ENCODE measurements around the gene DOCK8. TPM values are rescaled to one million over a fixed set of nuclear protein-coding genes. Genes with fewer than 3 reads are reported as not detected.
A peak's percentile ranks its signal among the peaks of the same experiment; 100 is the strongest.

Gene DOCK8
- polyA plus RNA-seq, 3 donors = 2.4 to 12.4 (median 6.9) TPM

DNA sequence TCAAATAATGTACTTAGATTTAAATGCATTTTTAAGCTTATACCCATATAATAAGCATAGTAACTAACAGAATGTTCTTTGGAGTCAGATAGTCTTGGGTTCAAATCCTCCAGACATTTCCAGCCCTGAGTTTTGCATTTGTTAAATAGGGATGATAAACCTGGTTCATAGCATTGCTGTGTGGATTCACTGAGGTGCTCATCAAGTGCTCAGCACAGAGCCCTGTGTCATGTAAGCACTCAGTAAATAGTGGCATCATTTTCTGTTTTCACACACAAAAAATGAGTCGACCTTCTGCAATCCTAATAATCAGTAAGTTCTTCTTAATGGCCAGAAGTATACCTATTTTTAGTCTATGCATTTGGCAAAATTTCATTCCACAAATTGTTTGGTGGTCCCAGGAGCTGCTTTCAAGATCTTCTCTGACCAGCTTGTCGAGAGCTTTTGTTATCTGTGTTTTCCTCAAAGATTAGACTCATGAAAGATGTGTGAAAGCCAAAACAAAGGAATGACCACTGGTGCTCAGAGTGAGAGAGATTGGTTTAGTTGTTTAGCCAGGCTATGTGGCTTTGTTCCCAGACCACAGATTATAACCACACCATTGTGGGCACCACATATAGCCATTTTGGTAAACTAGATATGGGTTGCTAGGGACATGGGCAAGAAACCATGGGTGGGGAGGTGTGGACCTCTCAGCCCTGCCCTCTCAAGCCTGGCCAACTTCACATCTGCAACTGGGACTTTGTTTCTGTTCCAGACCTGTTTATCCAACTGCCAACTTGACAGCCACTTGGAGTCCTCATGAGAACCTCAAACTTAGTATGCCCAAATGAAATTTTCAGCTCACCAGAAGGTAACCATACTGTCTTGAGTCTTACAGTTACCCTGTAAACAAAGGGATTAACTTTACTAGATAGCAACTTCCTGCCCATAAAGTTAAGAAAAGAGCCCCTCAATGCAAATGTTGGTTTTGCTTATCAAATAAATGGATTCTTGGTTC lies 45.0 kb downstream of the DOCK8 start:
- no peak overlapping the region for H3K27ac ChIP-seq (ENCODE audit: low read depth, low read length)
- 51 to 71% (median 65%) methylated on average over 2 of the region's 2 CpGs for WGBS, 3 donors

DNA sequence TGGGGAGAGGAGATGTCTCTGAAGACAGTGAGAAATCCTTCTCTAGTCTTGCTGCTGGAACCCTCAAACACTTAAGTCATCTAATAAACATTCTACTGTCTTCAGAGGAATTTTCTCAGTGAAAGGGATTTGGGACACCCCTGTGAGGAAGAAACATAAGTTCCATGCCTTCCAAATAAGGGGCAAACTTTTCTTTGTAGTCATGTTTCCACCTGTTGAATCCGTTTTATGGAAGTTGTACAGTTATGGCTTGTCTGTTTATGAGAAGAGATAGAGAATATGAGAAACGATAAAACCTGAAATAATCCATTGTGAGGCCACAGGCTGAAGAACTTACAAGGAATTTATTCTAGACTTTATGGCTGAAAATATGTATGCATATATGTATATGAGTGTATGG lies 49.6 kb downstream of the DOCK8 start:
- WGBS, 3 donors = 35 to 57% (median 43%) methylated on average over 2 of the region's 2 CpGs

DNA sequence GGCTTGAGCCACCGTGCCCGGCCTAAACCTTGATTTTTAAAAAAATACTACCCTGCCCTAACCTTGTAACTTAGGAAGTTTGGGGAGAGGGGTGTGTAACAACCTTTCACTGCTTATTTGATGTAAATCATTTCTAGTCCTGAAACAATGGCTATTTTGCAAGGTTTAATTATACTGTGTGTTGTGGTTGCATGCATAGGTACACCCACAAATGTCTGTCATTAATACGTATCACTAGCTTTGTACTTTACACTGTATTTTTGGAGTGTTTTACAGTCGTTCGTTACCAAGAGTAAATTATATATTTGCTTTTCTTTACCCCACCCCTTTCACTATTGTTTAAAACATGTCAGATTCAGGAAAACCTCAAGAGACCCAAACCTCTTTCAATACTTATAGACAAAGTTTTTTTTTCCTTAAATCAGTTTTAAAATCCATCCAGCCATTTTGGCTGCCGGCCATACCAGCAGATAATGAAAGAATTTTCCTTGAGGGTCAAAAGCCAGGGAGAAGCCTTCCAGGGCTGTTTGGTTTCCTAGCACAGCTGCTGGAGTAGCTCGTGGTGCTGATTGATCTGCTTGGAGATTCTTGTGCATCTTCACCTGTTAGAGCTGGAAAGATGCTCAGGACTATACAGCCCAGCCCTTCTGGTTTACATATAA lies 50.7 kb downstream of the DOCK8 start:
- no peak overlapping the region for H3K27ac ChIP-seq (ENCODE audit: low read depth, low read length)
- 35 to 64% (median 52%) methylated on average over 7 of the region's 7 CpGs for WGBS, 3 donors

More for the DNA sequence above, 49.6 kb downstream of the DOCK8 start:
- H3K27ac ChIP-seq (ENCODE audit: low read depth, low read length) = no peak overlapping the region

DNA sequence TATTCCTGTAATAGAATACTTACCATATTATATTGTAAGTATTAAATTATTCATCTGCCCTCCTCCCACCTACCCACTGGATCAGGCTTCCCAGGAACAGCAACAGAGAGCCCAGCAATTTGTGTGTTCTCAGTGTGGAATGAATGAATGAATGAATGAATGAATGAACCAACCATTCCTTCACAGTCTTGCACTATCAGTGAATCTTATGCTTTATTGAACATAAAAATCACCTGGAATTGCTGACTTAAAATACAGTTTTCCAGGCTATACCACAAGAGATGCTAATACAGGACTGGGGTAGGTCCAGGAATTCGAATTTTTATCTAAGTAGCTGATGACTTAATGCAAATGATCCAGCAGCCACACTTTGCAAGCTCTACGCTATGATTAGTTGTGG lies 51.6 kb downstream of the DOCK8 start:
- 85 to 94% (median 89%) methylated on average over 2 of the region's 2 CpGs for WGBS, 3 donors
- H3K27ac ChIP-seq (ENCODE audit: low read depth, low read length) = no peak overlapping the region

DNA sequence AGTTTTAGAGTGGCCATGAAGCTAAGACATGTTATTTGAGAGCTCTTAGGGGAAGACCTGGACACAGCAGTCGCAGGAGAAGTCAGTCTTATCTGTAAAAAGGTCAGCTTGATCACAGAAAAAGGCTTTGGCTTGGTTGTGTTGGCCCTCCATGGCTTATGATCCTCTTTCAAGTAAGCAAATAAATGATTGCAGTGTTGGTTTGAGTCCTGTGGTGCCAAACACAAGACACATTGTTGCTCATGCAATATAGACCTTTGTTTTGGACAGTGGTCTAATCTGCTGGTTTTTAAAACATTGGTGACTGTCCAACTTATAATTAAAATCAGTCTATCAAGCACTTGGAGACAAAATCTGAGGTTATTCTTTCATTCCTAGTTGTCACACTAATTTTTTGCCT lies 54.0 kb downstream of the DOCK8 start:
- no peak overlapping the region for H3K27ac ChIP-seq (ENCODE audit: low read depth, low read length)
- WGBS, 3 donors = 63 to 81% (median 80%) methylated on average over 1 of the region's 1 CpG

DNA sequence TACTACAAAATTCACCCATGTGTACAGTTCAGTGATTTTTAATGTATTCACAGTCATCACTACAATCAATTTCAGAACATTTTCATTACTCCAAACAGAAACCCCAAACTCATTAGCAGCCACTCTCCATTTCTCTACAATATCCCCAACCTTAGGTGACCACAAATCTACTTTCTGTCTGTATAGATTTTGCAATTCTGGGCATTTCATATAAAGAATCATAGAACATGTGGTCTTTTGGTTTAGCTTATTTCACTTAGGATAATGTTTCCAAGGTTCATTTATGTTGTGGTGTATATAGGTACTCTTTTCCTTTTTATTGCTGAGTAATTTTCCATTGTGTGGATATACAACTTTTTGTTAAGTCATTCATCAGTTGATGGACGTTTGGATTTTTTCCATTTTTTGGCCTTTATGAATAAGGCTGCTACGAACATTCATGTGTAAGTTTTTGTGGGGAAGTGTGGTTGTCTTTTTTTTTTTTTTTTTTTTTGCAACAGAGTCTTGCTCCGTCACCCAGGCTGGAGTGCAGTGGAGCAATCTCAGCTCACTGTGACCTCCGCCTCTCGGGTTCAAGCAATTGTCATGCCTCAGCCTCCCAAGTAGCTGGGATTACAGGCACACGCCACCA lies 54.5 kb downstream of the DOCK8 start:
- no peak overlapping the region for H3K27ac ChIP-seq (ENCODE audit: low read depth, low read length)
- 59 to 79% (median 66%) methylated on average over 6 of the region's 6 CpGs for WGBS, 3 donors

DNA sequence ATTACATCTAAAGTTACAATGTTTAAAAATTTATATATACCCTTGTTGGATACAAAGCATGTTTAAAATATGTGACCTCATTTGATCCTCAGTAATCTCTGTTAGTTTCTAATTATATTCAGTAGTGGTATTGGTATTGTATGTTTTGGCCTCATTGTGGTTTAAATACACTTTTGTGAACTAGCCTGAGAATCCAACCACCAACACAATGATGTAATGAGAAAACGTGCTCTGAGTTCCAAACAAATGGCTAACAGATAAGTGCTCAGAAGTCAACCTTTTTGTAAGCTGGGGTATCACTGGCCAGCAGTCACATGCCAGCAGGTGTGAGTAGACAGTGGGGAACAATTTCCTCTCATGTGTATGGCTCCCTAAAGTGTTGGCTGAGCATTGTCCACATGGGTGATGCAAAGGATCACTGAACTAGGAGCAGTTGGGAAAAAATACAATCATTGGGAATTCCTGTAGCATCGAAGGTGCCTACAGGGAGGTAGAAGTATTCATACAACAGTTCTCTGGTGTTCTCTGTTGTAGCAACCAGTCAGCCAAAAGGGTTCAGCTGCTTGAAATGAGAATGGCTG lies 56.1 kb downstream of the DOCK8 start:
- 63 to 75% (median 70%) methylated on average over 2 of the region's 2 CpGs for WGBS, 3 donors
- no peak overlapping the region for H3K27ac ChIP-seq (ENCODE audit: low read depth, low read length)

DNA sequence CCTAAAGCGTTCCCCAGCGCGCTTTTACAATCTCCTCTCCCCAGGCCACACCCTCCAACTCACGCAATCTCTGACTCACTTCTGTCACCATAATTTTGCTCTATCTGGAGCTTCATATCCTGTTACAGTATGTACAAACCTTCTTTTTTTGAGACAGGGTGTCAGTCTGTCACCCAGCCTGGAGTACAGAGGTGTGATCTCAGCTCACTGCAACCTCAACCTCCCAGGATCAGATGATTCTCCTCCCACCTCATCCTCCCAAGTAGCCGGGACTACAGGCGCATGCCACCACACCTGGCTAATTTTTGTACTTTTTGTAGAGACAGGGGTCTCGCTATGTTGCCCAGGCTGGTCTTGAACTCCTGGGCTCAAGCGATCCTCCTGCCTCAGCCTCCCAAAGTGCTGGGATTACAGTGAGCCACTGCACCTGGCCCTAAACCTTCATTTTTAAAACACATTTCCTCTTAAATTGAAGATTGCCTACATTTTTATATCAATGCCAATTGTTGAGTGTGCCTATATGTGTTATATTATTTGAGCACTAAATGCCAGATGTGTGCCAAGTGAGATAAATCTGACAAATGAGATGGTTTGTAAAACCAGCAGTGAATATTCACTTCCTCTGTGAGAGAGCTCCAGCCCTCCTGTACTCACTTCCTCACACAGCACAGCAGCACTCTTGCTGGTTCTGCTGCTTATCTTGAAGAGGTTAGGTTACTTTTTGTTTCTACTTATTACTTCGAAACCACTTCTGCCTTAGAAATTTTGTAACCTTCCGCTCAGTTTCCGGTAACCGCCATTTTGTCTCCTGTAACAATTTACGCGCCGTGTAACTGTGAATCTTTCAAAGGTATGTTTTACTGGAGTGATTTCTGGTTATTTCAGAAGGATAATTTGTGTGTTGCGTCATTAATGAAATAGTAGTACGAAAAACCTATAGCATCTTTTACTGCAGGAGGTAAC lies 57.9 kb downstream of the DOCK8 start:
- peak overlapping the region; percentile 49 for H3K27ac ChIP-seq (ENCODE audit: low read depth, low read length)
- WGBS, 3 donors = 57 to 80% (median 60%) methylated on average over 17 of the region's 17 CpGs

DNA sequence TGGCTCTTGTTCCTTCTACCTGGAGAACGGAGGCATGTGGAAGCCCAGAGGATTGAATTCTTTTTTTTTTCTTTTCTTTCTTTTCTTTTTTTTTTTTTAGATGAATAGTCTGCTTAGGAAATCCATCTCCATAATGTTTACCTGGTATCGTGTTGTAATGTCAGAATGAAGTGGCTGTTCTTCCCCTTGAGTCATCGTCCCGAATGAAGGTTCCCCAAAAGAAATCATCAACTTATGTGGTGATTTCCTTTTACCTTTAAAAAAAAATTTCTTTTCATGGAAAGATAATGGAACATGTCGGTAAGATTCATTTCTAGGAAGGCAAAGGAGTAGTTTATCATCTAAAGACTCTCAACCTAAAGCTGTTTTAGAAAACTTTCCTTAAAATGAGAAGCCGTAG lies 59.7 kb downstream of the DOCK8 start:
- H3K27ac ChIP-seq (ENCODE audit: low read depth, low read length) = no peak overlapping the region
- 59 to 89% (median 67%) methylated on average over 6 of the region's 6 CpGs for WGBS, 3 donors

DNA sequence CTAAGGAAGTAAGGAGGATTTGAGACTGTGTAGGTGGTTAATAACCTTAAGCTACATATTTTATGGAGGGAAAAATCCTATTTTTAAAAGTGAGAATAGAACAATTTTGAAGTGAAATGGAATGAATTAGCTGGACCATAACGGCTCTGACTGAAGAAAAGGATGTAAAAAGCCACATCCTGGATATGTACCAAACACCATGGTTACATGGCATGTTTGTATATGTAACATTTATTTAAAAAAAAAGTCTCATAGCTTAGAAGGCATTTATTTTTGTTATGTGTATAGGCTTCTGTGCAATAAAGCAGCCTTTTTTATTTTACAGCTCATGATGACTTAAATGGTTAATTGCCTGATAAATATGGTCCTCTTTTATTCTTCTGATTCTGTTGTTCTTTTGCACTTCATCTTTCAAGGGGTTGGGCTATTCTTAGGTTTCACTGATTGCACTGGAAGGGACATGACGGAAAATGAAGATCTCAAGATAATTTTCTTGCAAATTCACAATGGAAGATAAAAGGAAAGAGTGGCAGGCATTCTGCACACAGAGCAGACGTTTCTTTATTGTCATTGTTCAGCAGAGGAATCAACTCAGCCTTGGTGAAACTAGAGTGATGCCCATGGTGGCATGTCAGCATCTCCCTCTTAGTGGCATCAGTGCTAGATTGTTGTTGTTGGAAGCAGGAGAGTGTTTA lies 63.1 kb downstream of the DOCK8 start:
- 48 to 59% (median 51%) methylated on average over 3 of the region's 3 CpGs for WGBS, 3 donors
- no peak overlapping the region for H3K27ac ChIP-seq (ENCODE audit: low read depth, low read length)

DNA sequence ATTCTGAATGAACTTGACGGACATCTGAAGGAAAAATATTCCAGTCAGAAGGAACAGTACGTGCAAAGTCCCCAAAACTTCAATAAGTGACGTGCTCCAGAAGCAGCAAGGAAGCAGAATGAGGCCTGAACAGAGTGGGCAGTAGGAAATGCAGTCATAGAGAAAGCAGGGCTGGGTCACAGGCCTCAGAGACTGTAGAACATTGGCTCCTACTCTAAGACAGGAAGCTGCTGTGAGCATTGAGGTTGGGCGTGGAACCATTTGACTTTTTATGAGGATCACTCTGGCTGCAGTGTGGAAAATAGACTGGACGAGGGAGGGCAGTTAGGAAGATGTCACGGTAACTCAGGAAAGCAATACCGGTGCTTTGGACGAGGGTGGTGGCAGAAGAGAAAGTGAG lies 64.0 kb downstream of the DOCK8 start:
- 64 to 85% (median 65%) methylated on average over 8 of the region's 8 CpGs for WGBS, 3 donors
- no peak overlapping the region for H3K27ac ChIP-seq (ENCODE audit: low read depth, low read length)

DNA sequence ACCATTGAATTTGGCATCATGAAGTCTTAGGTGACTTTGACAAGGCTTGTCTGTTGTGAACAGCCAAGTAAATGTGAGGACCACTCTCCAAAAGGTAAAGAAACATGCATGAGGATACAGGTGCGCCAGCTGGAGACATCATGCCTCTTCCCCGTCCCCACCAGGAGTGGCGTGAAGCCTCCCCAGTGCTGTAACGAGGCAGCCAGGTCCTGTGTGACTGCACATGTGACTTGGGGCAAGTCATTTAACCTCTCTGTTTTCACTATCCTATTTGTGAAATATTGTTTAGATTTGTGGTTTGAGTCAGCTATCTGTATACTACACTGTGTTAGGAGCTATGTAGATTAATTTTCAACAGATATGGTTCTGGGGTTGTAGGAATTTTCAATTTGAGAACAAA lies 65.0 kb downstream of the DOCK8 start:
- 63 to 94% (median 85%) methylated on average over 4 of the region's 4 CpGs for WGBS, 3 donors

DNA sequence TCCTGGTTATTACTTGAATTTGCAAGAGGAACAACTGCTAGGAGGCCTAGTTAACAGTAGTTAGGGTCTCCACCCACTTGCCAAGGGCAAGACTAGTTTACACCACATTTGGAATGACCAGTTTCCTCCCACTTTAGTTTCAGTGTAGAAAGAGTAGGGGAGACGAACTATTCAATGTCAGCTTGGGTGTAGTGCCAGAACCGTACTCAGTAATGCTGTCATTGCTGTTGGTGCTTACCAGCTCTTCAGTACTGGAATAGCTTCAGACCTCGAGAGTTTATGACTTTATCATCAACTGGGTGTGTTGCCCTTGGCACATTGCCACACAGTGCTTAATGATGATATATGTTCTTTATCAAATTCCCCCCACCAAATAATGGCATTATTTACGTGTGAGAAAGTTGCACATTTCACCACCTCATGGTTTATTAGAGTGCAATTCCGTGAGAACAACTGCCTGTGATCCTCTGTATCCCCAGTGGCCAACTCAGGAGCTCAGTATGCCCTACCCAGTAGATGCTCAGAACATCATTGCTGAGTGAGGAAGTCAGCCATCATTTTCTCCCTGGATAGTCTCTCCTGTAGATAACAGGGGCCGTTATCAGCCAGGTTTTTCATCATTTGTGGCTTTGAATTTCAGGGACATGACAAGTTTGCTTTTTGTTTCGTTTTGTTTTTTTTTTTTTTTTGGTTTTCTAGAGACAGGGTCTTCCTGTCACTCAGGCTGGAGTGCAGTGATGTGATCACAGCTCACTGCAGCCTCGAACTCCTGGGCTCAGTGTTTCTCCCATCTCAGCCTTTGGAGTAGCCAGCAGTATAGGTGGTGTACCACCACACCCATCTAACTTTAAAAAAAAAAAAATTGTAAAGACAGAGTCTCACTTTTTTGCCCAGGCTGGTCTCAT lies 67.3 kb downstream of the DOCK8 start:
- H3K27ac ChIP-seq (ENCODE audit: low read depth, low read length) = no peak overlapping the region
- WGBS, 3 donors = 35 to 54% (median 45%) methylated on average over 8 of the region's 8 CpGs

More for the DNA sequence above, 65.0 kb downstream of the DOCK8 start:
- no peak overlapping the region for H3K27ac ChIP-seq (ENCODE audit: low read depth, low read length)

DNA sequence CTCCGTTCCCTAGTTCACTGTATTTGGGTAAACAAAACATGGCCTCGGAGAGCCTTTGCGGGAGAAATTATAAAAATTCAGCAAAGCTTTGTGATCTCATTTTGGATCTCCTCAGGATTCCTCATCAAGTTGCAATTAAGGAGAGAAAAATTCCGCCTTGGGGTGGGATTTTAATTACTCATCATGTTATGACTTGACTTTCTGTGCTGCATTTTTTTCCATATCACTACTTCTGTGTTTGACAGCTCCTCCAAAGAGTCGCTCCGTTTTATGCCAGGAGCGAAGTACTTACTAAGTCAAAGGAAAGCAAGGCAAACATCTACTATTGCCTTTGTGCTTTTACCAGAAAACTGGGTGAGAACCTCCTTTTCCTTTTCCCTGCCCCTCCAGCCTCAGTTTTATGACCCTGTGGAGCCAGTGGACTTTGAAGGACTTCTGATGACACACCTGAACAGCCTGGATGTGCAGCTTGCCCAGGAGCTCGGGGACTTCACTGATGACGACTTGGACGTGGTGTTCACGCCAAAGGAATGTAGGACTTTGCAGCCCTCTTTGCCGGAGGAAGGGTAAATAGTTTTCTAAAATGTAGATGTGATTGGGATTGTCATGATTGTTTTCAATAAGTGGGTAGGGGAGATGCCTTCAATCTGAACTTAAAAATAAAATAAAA lies 71.5 kb downstream of the DOCK8 start:
- WGBS, 3 donors = 90 to 91% (median 90%) methylated on average over 12 of the region's 12 CpGs

DNA sequence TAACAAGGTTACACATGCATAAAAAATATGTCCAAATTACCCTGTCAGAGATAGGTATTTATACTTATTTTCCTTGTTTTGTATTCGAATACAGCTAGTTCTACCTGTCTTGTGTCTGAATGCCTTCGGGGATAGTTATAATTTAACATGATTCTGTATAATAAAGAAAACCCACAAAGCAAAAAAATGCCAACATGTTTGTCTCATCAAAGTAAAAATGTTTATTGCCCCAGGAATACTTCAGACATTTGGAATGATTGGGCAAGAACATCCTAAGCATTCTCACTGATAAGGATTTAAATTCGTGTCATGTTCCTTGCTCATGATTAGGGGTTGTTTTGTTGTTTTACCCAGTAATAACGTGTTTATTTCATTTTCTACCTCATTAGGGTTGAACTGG lies 74.5 kb downstream of the DOCK8 start:
- 59 to 69% (median 63%) methylated on average over 4 of the region's 4 CpGs for WGBS, 3 donors

More for the DNA sequence above, 71.5 kb downstream of the DOCK8 start:
- H3K27ac ChIP-seq (ENCODE audit: low read depth, low read length) = no peak overlapping the region

DNA sequence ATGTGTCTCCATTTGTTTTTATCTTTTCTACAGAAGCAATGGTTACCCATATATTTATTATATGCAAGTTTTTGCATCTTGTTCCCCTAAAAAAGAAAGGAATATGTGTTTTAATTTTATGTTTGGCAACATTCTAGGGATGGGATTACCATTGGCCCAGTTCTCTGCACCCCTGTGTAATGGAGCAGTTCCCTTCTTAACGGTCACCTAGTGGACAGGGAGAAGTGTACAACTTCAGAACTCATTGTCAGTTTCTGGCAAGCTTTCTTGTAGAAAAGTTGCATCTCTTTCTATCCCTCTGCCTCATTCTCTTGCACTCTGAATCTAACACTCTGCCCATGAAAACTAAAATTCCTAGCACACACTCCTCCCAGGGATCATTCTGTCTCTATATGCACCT lies 78.2 kb downstream of the DOCK8 start:
- no peak overlapping the region for H3K27ac ChIP-seq (ENCODE audit: low read depth, low read length)
- WGBS, 3 donors = 63 to 76% (median 73%) methylated on average over 1 of the region's 1 CpG

More for the DNA sequence above, 74.5 kb downstream of the DOCK8 start:
- no peak overlapping the region for H3K27ac ChIP-seq (ENCODE audit: low read depth, low read length)

Data from adipose tissue (tissue), 3 donors.